NT2/D1 (cell line): ENCODE data around the gene CCDC71.

Source experiments
- DNase-seq: peaks from one replicate; pipeline ENCODE4 v3.0.0-alpha.2; 2011; ENCODE audit warnings: low read depth, low spot score
- H3K27me3 ChIP-seq: 2 replicates; pipeline ENCODE4 v1.6.0; 2011; ENCODE audit warnings: mild to moderate bottlenecking; ENCODE audit not compliant: insufficient read length, insufficient read depth
- H3K36me3 ChIP-seq: 2 replicates; pipeline ENCODE4 v1.6.1; 2011; ENCODE audit warnings: mild to moderate bottlenecking, low read length, mixed read lengths; ENCODE audit not compliant: insufficient read depth, insufficient read length
- H3K4me1 ChIP-seq: 2 replicates; pipeline ENCODE4 v1.5.1; 2011; ENCODE audit not compliant: insufficient read depth, insufficient read length
- H3K4me3 ChIP-seq: 2 replicates; pipeline ENCODE4 v1.5.1; 2011; ENCODE audit warnings: low read depth; ENCODE audit not compliant: insufficient read length
- H3K9ac ChIP-seq: 2 replicates; pipeline ENCODE4 v1.6.0; 2011; ENCODE audit warnings: low read depth; ENCODE audit not compliant: insufficient read length
- H3K9me3 ChIP-seq: 2 replicates; pipeline ENCODE4 v1.5.1; 2011; ENCODE audit warnings: mild to moderate bottlenecking, low read length; ENCODE audit not compliant: insufficient read depth
- SUZ12 ChIP-seq: IDR thresholded peaks from 2 replicates; pipeline ENCODE4 v1.6.1; 2011; ENCODE audit not compliant: insufficient read length, insufficient read depth; ENCODE audit errors: extremely low read depth
- YY1 ChIP-seq: IDR thresholded peaks from 2 replicates; pipeline ENCODE4 v1.6.1; 2011; ENCODE audit not compliant: insufficient read length, insufficient read depth
- ZNF274 ChIP-seq: IDR thresholded peaks from 2 replicates; pipeline ENCODE4 v1.6.1; 2011; ENCODE audit warnings: mild to moderate bottlenecking, low read depth, low read length

The CCDC71 gene

GRCh38 chr3:49121132-49121736 lies 44.9 kb downstream of the CCDC71 start:
- no peak for DNase-seq
- Histone ChIP-seq H3K9me3 (no peaks in the 10 kb centered on the region), H3K4me3 (peak overlapping the region; percentile 100), H3K36me3 (peaks cover 89% of the 10 kb centered on the region), H3K9ac (peak overlapping the region; percentile 100), H3K27me3 (no peaks in the 10 kb centered on the region), H3K4me1 (peaks cover 2% of the 10 kb centered on the region)
- TF ChIP-seq ZNF274 (no peak), SUZ12 (no peak), YY1 (no peak)

- TF ChIP-seq ZNF274 (no peak), SUZ12 (no peak), YY1 (no peak)
- Histone ChIP-seq H3K9ac (peak within 1 kb of the TSS; percentile 100), H3K9me3 (no peaks in the 10 kb centered on the region), H3K4me3 (peak within 1 kb of the TSS; percentile 100), H3K27me3 (no peaks in the 10 kb centered on the region), H3K36me3 (peaks cover 89% of the 10 kb centered on the region), H3K4me1 (peaks cover 2% of the 10 kb centered on the region)
- DNase-seq: peak; percentile 95
Observed at GRCh38 chr3:49120438-49121131, 45.5 kb downstream of the CCDC71 start, which contains the start of gene USP19. USP19 (minus strand) TSS chr3:49120823; CDS start chr3:49119145, 1,678 bp downstream.

- TF ChIP-seq YY1 (no peak), ZNF274 (no peak), SUZ12 (no peak)
- no peak for DNase-seq
- Histone ChIP-seq H3K4me1 (peaks cover 2% of the 10 kb centered on the region), H3K27me3 (no peaks in the 10 kb centered on the region), H3K9me3 (no peaks in the 10 kb centered on the region), H3K4me3 (peak overlapping the region; percentile 100), H3K36me3 (peaks cover 90% of the 10 kb centered on the region), H3K9ac (peak overlapping the region; percentile 100)
Observed at GRCh38 chr3:49120096-49120437, 46.1 kb downstream of the CCDC71 start.

- peaks cover 90% of the 10 kb centered on the region for H3K36me3 ChIP-seq
- peak overlapping the region; percentile 100 for H3K9ac ChIP-seq
- no peaks in the 10 kb centered on the region for H3K9me3 ChIP-seq
- no peak for TF ChIP-seq ZNF274
- TF ChIP-seq SUZ12: no peak
- TF ChIP-seq YY1: no peak
- peaks cover 2% of the 10 kb centered on the region for H3K4me1 ChIP-seq
- no peaks in the 10 kb centered on the region for H3K27me3 ChIP-seq
- no peak for DNase-seq
- H3K4me3 ChIP-seq: peak overlapping the region; percentile 100
Observed at GRCh38 chr3:49119439-49119838, 46.7 kb downstream of the CCDC71 start.

- Histone ChIP-seq H3K36me3 (peaks cover 90% of the 10 kb centered on the region), H3K9me3 (no peaks in the 10 kb centered on the region), H3K9ac (peak overlapping the region; percentile 100), H3K27me3 (no peaks in the 10 kb centered on the region), H3K4me3 (no peak overlapping the region), H3K4me1 (peaks cover 2% of the 10 kb centered on the region)
- TF ChIP-seq SUZ12 (no peak), ZNF274 (no peak), YY1 (no peak)
- DNase-seq: no peak
Observed at GRCh38 chr3:49119036-49119435, 47.1 kb downstream of the CCDC71 start.
